Adrenal gland (tissue), 12 donors: ENCODE results near the gene HOXD12. TPM values are rescaled to one million over a fixed set of nuclear protein-coding genes. Genes with fewer than 3 reads are reported as not detected.

Experiments used
- DNase-seq, 7 donors: peaks; one replicate each; pipeline ENCODE4 v3.0.0-alpha.2; 2019 to 2020
- H3K27ac ChIP-seq, 5 donors: fragments of 200-600 bp; sonication (generic) in 4 of 5; 1 replicate in 3 of 5; 2 replicates in 2 of 5; pipeline versions ENCODE4 v1.5.1 to v1.8.0; 2016 to 2020; ENCODE audit warnings: mild to moderate bottlenecking in 1 of 5
- H3K27me3 ChIP-seq: fragments of 200-600 bp; 2 replicates; pipeline ENCODE4 v1.8.0; 2021
- H3K36me3 ChIP-seq, 2 donors: fragments of 200-600 bp; replicated peaks in 1 of 2; 1 replicate in 1 of 2; 2 replicates in 1 of 2; pipeline versions ENCODE4 v1.5.1 to v1.8.0; 2018 to 2022
- H3K4me1 ChIP-seq, 2 donors: fragments of 200-600 bp; replicated peaks in 1 of 2; 1 replicate in 1 of 2; 2 replicates in 1 of 2; pipeline versions ENCODE4 v1.5.1 to v1.8.0; 2018 to 2021
- H3K4me3 ChIP-seq, 4 donors: fragments of 200-600 bp; sonication (generic) in 3 of 4; one replicate each; pipeline ENCODE4 v1.5.1; 2016 to 2018
- H3K9me3 ChIP-seq, 3 donors: fragments of 200-600 bp; sonication (generic) in 1 of 3; replicated peaks in 1 of 3; 1 replicate in 2 of 3; 2 replicates in 1 of 3; pipeline versions ENCODE4 v1.5.1 to v1.8.0; 2016 to 2021
- CTCF ChIP-seq, 6 experiments: fragments of 450-650 bp in 4 of 6; fragments of 200-600 bp in 2 of 6; sonication (generic) in 1 of 6; IDR thresholded peaks; 1 replicate in 5 of 6; 2 replicates in 1 of 6; pipeline versions ENCODE4 v1.5.1 to v1.8.0; 2016 to 2021; ENCODE audit warnings: antibody characterized with exemption in 6 of 6, mild to moderate bottlenecking in 2 of 6, moderate library complexity in 1 of 6
- POLR2A ChIP-seq, 2 donors: fragments of 450-650 bp; IDR thresholded peaks; one replicate each; pipeline ENCODE4 v1.6.1; 2017; ENCODE audit warnings: antibody characterized with exemption in 2 of 2, mild to moderate bottlenecking in 2 of 2, moderate library complexity in 1 of 2
- WGBS, 4 donors: extraction: QIAGEN DNeasy Blood & Tissue Kit in 2 of 4; methylation state at CpG; one replicate each; pipeline versions ENCODE4 v1.1.5 to v1.1.7; 2013 to 2017; 5-methylcytosine and 5-hydroxymethylcytosine counted together
- intact Hi-C, 2 donors: fragments of 100-400 bp; cut with DNase I; formaldehyde crosslinking; loops; one replicate each; pipeline versions ENCODE4 v1.14.1 to v1.15.0; 2022 to 2023
- polyA plus RNA-seq, 3 donors: library from polyadenylated mRNA; stranded (reverse); fragments of 200-250 nt in 2 of 3; fragments of 350-450 nt in 1 of 3; fragmentation: Illumina TruSeq in 1 of 3; extraction: RNeasy Lipid Tissue Mini Kit (QIAGEN cat#74804) in 1 of 3; gene quantifications; one replicate each; pipeline ENCODE4 v1.2.3, GENCODE V29; 2013 to 2014
- total RNA-seq, 9 donors: library from RNA; depleted of rRNA in 4 of 9; stranded (reverse); fragments of >200 nt in 4 of 9; fragments of 120-200 nt in 1 of 9; fragmentation: NEBNext Ultra II Directional in 1 of 9; extraction: Animal tissue kit (Norgen Biotek cat#: 25700) in 1 of 9; gene quantifications; one replicate each; pipeline versions ENCODE4 v1.1.0 to v1.2.4, GENCODE V29; 2013 to 2023
- donor health status: healthy with polysubstance abuse.
- donor health status: Bipolar disorder and iron deficiency.
- donor health status: DM: yes; HTN: yes; CAD: no.
- donor health status: DM: no; HTN: no; CAD: no.
- donor health status: DM: no; HTN: no; CAD: no.
- donor health status: DM: yes; HTN: yes; CAD: no.

Gene HOXD12
- total and polyA plus RNA-seq, 12 donors: not detected

GRCh38 chr2:176085120-176085788 is 14.3 kb upstream of the HOXD12 start:
- Histone ChIP-seq H3K36me3 (no peaks in the 10 kb centered on the region), H3K27me3 (peaks cover 97% of the 10 kb centered on the region), H3K9me3 (no peaks in the 10 kb centered on the region), H3K4me3 (no peak overlapping the region), H3K27ac (no peak overlapping the region), H3K4me1 (peaks cover 4 to 8% of the 10 kb centered on the region in 2 donors)
- no peak for TF ChIP-seq POLR2A (IDR thresholded peaks at IDR 0.05)
- TF ChIP-seq CTCF (IDR thresholded peaks at IDR 0.05): no peak
- WGBS, 4 donors: 4 to 10% (median 9%) methylated on average over 17 to 40 of the region's 40 CpGs
- intact Hi-C loops: loop anchor here in 1 of 2 donors (10.0 kb wide), 1 partner anchor 400 kb away; no protein-coding TSS in a partner anchor
- DNase-seq: peak in 1 of 7 donors; percentile 42

DNA sequence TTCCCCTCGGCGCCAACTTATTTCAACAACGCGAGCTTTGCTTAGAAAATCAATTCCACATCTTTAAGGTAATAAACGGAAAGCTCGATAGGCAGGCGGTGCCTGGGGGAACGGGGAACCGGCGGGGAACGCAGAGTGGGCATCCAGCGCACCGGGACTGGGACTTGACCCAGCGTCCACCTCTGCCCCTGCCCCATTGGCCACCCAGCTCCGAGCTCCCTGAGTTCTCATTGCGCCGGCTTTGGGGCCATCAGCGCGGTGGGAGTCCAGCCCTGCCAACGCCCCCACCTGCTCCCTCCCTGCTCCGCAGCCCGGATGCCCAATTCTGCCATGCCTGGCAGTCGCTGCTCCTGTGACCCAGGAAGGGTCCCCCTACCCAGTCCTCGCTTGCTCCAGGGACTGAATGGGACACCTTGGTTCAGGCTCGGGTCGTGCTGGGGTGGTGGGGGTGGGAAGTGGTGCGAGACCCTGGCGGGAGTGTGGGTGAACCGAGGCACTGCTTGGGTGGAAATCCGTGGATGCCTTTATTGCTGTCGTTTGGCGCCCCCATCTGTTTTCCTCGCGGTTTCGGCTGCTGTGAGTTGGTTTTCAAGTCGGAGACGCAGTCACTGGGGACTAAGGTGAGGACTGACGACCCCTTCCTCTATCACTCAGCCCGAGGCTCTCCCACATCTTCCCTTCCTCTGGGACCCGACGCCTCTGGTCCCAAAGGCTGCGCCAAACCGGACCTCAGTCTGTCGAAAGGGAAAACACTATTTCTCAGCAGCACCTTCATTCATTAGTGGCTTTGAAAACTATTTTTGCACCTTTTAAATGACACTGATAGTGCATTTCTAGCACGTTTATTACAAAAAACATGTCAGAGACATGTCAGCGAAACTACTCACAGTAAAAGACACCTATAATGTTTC is 13.5 kb upstream of the HOXD12 start:
- peak in 3 of 7 donors; percentile 44 to 65 (median 44) for DNase-seq
- Histone ChIP-seq H3K27me3 (peaks cover 96% of the 10 kb centered on the region), H3K9me3 (no peaks in the 10 kb centered on the region), H3K4me1 (peaks cover 4 to 8% of the 10 kb centered on the region in 2 donors), H3K4me3 (no peak overlapping the region), H3K27ac (no peak overlapping the region), H3K36me3 (no peaks in the 10 kb centered on the region)
- peak in 4 of 6 experiments; percentile 21 to 47 (median 36) for TF ChIP-seq CTCF (IDR thresholded peaks at IDR 0.05)
- TF ChIP-seq POLR2A (IDR thresholded peaks at IDR 0.05): no peak
- intact Hi-C loops: loop anchor here in 1 of 2 donors (10.0 kb wide), 1 partner anchor 401 kb away; no protein-coding TSS in a partner anchor
- WGBS, 4 donors: 4 to 8% (median 4%) methylated on average over 30 to 46 of the region's 46 CpGs

DNA sequence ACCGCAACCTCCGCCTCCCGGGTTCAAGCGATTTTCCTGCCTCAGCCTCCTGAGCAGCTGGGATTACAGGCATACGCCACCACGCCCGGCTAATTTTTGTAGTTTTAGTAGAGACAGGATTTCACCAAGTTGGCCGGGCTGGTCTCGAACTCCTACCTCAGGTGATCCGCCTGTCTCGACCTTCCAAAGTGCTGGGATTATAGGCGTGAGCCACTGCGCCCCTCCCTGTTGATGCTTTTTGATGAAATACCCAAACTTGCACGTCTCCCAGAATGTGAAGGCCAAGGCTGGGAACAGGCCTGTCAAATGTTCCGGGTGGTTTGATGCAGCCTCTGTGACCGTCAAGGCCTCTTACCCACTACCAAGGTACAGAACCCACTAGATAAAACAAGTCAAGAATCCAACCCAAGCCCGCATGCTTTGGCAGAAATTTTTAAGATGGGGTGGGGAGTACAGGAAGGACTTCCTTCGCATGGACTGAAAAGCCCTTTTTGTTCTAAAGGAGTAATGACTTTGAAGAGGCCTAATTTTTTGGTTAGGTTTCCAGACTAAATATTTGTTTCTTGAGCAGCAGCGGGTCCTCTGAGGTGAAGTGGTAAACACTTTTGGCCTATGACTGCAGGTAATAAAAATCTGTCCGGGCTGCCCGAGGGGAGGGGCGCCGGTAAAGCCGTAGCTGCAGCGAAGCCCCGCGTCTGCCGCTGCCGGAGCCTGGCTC is 12.1 kb upstream of the HOXD12 start:
- Histone ChIP-seq H3K27me3 (peaks cover 96% of the 10 kb centered on the region), H3K4me1 (peaks cover 4 to 10% of the 10 kb centered on the region in 2 donors), H3K9me3 (no peaks in the 10 kb centered on the region), H3K27ac (no peak overlapping the region), H3K36me3 (no peaks in the 10 kb centered on the region), H3K4me3 (peak overlapping the region in 1 of 4 donors; percentile 7)
- intact Hi-C loops: loop anchor here in 1 of 2 donors (10.0 kb wide), 1 partner anchor 403 kb away; no protein-coding TSS in a partner anchor
- WGBS, 4 donors: 28 to 37% (median 32%) methylated on average over 25 to 29 of the region's 29 CpGs
- DNase-seq: peak in 1 of 7 donors; percentile 35
- TF ChIP-seq POLR2A (IDR thresholded peaks at IDR 0.05): no peak
- no peak for TF ChIP-seq CTCF (IDR thresholded peaks at IDR 0.05)
